Measurements from ENCODE around the gene SLC2A11.

DNA sequence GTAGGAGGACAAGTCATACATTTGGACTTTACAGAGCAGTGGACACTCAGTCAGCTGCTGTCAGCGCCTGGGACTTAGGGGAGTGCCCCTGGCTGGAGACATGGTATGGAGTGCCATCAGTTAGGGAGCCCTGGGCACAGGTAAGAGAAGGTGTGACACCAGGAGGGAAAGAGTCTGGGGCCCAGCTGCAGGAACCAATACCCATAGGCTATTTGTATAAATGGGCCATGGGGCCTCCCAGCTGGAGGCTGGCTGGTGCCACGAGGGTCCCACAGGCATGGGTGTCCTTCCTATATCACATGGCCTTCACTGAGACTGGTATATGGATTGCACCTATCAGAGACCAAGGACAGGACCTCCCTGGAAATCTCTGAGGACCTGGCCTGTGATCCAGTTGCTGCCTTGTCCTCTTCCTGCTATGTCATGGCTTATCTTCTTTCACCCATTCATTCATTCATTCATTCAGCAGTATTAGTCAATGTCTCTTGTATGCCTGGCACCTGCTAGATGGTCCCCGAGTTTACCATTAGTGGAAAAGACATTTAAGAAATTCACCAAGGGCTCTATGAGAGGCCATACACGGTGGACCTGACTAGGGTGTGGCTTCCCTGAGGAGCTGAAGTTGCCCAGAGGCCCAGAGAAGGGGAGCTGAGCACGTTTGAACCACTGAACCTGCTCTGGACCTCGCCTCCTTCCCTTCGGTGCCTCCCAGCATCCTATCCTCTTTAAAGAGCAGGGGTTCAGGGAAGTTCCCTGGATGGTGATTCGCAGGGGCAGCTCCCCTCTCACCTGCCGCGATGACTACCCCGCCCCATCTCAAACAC, 35.7 kb downstream of the SLC2A11 start:
- TF ChIP-seq, protein P1, sequence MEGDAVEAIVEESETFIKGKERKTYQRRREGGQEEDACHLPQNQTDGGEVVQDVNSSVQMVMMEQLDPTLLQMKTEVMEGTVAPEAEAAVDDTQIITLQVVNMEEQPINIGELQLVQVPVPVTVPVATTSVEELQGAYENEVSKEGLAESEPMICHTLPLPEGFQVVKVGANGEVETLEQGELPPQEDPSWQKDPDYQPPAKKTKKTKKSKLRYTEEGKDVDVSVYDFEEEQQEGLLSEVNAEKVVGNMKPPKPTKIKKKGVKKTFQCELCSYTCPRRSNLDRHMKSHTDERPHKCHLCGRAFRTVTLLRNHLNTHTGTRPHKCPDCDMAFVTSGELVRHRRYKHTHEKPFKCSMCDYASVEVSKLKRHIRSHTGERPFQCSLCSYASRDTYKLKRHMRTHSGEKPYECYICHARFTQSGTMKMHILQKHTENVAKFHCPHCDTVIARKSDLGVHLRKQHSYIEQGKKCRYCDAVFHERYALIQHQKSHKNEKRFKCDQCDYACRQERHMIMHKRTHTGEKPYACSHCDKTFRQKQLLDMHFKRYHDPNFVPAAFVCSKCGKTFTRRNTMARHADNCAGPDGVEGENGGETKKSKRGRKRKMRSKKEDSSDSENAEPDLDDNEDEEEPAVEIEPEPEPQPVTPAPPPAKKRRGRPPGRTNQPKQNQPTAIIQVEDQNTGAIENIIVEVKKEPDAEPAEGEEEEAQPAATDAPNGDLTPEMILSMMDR (IDR thresholded peaks at IDR 0.05), result no peak
- TF ChIP-seq POLR2A (IDR thresholded peaks at IDR 0.05), result no peak
